Stimulated activated CD4-positive, alpha-beta T cell treated with anti-CD3 and anti-CD28 coated beads, Interleukin-15, amount 100 ng/mL, for 48 hours (primary cell): ENCODE results near the gene LMF2.
A peak's percentile ranks its signal among the peaks of the same experiment; 100 is the strongest.
"Not testable (repeated sequence)": the region's sequence is repeated elsewhere in the genome, so short reads cannot be mapped to it uniquely, and the experiment has no call there.

Experiments
- DNase-seq, 2 donors: peaks; one replicate each; pipeline ENCODE4 v3.0.0-alpha.2; 2020; ENCODE audit warnings: low read depth in 2 of 2

Gene LMF2

GRCh38 chr22:50523806-50524675, 16.5 kb upstream of the LMF2 start:
- DNase-seq = no peak

- DNase-seq = no peak
These were observed 15.9 kb upstream of the LMF2 start for GRCh38 chr22:50523458-50523805.

- DNase-seq = no peak
These were observed 15.4 kb upstream of the LMF2 start for GRCh38 chr22:50522806-50523438.

GRCh38 chr22:50522208-50522805, 14.8 kb upstream of the LMF2 start:
- DNase-seq = no peak

GRCh38 chr22:50521710-50522109, 14.2 kb upstream of the LMF2 start:
- DNase-seq = no peak

GRCh38 chr22:50520826-50521453, 13.4 kb upstream of the LMF2 start:
- DNase-seq = no peak

GRCh38 chr22:50520184-50520583, 12.7 kb upstream of the LMF2 start:
- not testable (repeated sequence) for DNase-seq

- DNase-seq = no peak
These were observed 11.6 kb upstream of the LMF2 start for GRCh38 chr22:50519151-50519550.

GRCh38 chr22:50518606-50519005, 11.1 kb upstream of the LMF2 start:
- no peak for DNase-seq

- DNase-seq = no peak
These were observed 10.2 kb upstream of the LMF2 start for GRCh38 chr22:50517495-50518260.

GRCh38 chr22:50516891-50517290, 9.4 kb upstream of the LMF2 start:
- DNase-seq = no peak

- no peak for DNase-seq
These were observed 8.6 kb upstream of the LMF2 start for GRCh38 chr22:50516068-50516467.

- DNase-seq = no peak
These were observed 5.7 kb upstream of the LMF2 start for GRCh38 chr22:50513175-50513574.

GRCh38 chr22:50508897-50509296, 1.4 kb upstream of the LMF2 start:
- DNase-seq = no peak

- peak; percentile 95 to 96 for DNase-seq
These were observed 736 bp upstream of the LMF2 start, which contains the start of gene NCAPH2 for GRCh38 chr22:50507991-50508884. NCAPH2 (plus strand) TSS chr22:50508224; CDS start chr22:50508338, 114 bp downstream.

GRCh38 chr22:50506611-50507420, 686 bp downstream of the LMF2 start:
- no peak for DNase-seq

- DNase-seq = no peak
These were observed 1.5 kb downstream of the LMF2 start for GRCh38 chr22:50505776-50506610.

- DNase-seq = no peak
These were observed 2.2 kb downstream of the LMF2 start for GRCh38 chr22:50505276-50505775.
